Hematopoietic multipotent progenitor cell treated with erythropoietin and hydrocortisone succinate and interleukin-3 and kit ligand, for 17 days (in vitro differentiated cells): ENCODE data around the gene COL27A1.

ENCODE experiments used
- DNase-seq: peaks from one replicate; pipeline ENCODE4 v3.0.0-alpha.2; 2015; ENCODE audit warnings: low spot score

The COL27A1 gene

GRCh38 chr9:114247077-114247476 is 91.7 kb downstream of the COL27A1 start:
- DNase-seq: no peak

GRCh38 chr9:114247491-114247890 is 92.2 kb downstream of the COL27A1 start:
- DNase-seq: no peak

GRCh38 chr9:114248299-114248707 is 93.0 kb downstream of the COL27A1 start:
- no peak for DNase-seq

GRCh38 chr9:114249424-114250234 is 94.3 kb downstream of the COL27A1 start:
- no peak for DNase-seq

GRCh38 chr9:114250235-114250568 is 94.9 kb downstream of the COL27A1 start:
- no peak for DNase-seq

GRCh38 chr9:114250648-114251047 is 95.3 kb downstream of the COL27A1 start:
- no peak for DNase-seq

GRCh38 chr9:114252394-114252793 is 97.1 kb downstream of the COL27A1 start:
- no peak for DNase-seq

- DNase-seq: no peak
Measured at GRCh38 chr9:114256827-114257328, 101.5 kb downstream of the COL27A1 start.

- no peak for DNase-seq
Measured at GRCh38 chr9:114258218-114258617, 102.9 kb downstream of the COL27A1 start.

- DNase-seq: no peak
Measured at GRCh38 chr9:114258866-114259797, 103.8 kb downstream of the COL27A1 start.

GRCh38 chr9:114259798-114260523 is 104.6 kb downstream of the COL27A1 start:
- DNase-seq: no peak

GRCh38 chr9:114261026-114261425 is 105.7 kb downstream of the COL27A1 start:
- DNase-seq: no peak

- no peak for DNase-seq
Measured at GRCh38 chr9:114261987-114262386, 106.7 kb downstream of the COL27A1 start.

- DNase-seq: no peak
Measured at GRCh38 chr9:114263853-114264510, 108.6 kb downstream of the COL27A1 start.

- DNase-seq: no peak
Measured at GRCh38 chr9:114264806-114265550, 109.6 kb downstream of the COL27A1 start.

- DNase-seq: no peak
Measured at GRCh38 chr9:114266969-114267368, 111.6 kb downstream of the COL27A1 start.

- DNase-seq: no peak
Measured at GRCh38 chr9:114269023-114269422, 113.7 kb downstream of the COL27A1 start.

GRCh38 chr9:114270120-114270975 is 115.0 kb downstream of the COL27A1 start:
- no peak for DNase-seq

- DNase-seq: no peak
Measured at GRCh38 chr9:114271556-114272510, 116.5 kb downstream of the COL27A1 start.
